HEK293 (cell line): ENCODE results near the gene RCC1.

Experiments
- TCF7L2 ChIP-seq: IDR thresholded peaks from 2 replicates; pipeline ENCODE4 v1.6.1; 2011; ENCODE audit warnings: low read depth, mild to moderate bottlenecking, inconsistent platforms, low read length, moderate library complexity, borderline replicate concordance
- ZNF157 ChIP-seq: fragments of 450-650 bp; formaldehyde crosslinking; IDR thresholded peaks from 2 replicates; pipeline ENCODE4 v1.5.1; 2016; ENCODE audit warnings: missing biosample characterization, missing genetic modification characterization
- ZNF174 ChIP-seq: fragments of 450-650 bp; formaldehyde crosslinking; IDR thresholded peaks from 2 replicates; pipeline ENCODE4 v1.5.0; 2017; ENCODE audit warnings: missing biosample characterization, mild to moderate bottlenecking, missing genetic modification characterization
- ZNF549 ChIP-seq: fragments of 450-650 bp; IDR thresholded peaks from 2 replicates; pipeline ENCODE4 v1.5.1; 2018; ENCODE audit warnings: missing biosample characterization, missing genetic modification characterization, mild to moderate bottlenecking, inconsistent platforms, moderate library complexity
- ZNF677 ChIP-seq: fragments of 450-650 bp; IDR thresholded peaks from 2 replicates; pipeline ENCODE4 v1.5.0; 2018; ENCODE audit warnings: missing biosample characterization, mild to moderate bottlenecking, missing genetic modification characterization, moderate library complexity
- ZNF747 ChIP-seq: fragments of 450-650 bp; formaldehyde crosslinking; IDR thresholded peaks from 2 replicates; pipeline ENCODE4 v1.5.1; 2016; ENCODE audit warnings: missing biosample characterization, missing genetic modification characterization
- TF ChIP-seq, protein P1 (sequence below): fragments of 450-650 bp; formaldehyde crosslinking; IDR thresholded peaks from 2 replicates; pipeline ENCODE4 v1.5.1; 2016; ENCODE audit warnings: missing biosample characterization, missing genetic modification characterization
- TF ChIP-seq, protein P2 (sequence below): fragments of 450-650 bp; formaldehyde crosslinking; IDR thresholded peaks from 2 replicates; pipeline ENCODE4 v1.5.1; 2016; ENCODE audit warnings: missing biosample characterization, missing genetic modification characterization
- TF ChIP-seq, protein P3 (sequence below): IDR thresholded peaks from 2 replicates; pipeline ENCODE4 v1.6.1; 2011; ENCODE audit warnings: mild to moderate bottlenecking, low read depth, low read length, borderline replicate concordance

DNA sequence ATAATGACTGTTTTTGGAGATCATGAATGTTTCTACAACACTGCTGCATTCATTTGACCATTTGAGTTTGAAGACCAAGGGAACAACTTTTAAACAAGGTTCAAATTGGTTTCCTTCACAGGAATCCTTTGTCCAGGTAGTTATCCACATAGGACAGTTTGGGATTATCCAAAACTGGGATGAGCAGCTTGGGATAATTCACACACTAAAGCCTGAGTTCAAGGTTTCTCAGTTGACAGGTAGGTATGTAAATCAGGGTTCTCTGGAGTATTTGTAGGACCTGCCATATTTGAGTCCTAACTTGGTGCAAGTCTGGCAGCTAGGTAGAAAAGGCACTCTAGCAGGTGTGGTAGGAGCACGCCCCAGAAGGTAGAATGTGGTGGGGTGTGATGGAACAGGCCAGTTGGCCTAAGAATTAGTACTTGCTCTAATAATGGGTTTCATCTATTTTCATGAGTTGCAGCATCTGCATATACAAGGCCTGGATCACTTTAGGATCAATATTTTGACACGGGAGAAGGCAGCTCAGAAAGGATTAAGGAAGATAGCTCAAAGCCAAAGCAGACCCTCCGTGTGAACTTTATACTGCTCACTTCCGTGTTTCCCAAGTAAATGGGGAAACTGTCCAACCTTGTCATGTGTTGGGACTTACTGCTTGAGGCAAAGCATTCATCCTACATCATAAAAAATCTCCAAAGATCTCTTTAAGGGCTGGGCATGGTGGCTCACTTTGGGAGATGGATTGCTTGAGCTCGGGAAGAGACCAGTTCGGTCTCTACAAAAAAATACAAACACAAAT, 72.1 kb downstream of the RCC1 start:
- TF ChIP-seq ZNF549 (tag by site-specific recombination) (no peak), ZNF174 (tag by site-specific recombination) (no peak), ZNF677 (no peak), TCF7L2 (no peak), ZNF747 (tag by site-specific recombination) (no peak), ZNF157 (tag by site-specific recombination) (no peak)
- TF ChIP-seq, protein P1, sequence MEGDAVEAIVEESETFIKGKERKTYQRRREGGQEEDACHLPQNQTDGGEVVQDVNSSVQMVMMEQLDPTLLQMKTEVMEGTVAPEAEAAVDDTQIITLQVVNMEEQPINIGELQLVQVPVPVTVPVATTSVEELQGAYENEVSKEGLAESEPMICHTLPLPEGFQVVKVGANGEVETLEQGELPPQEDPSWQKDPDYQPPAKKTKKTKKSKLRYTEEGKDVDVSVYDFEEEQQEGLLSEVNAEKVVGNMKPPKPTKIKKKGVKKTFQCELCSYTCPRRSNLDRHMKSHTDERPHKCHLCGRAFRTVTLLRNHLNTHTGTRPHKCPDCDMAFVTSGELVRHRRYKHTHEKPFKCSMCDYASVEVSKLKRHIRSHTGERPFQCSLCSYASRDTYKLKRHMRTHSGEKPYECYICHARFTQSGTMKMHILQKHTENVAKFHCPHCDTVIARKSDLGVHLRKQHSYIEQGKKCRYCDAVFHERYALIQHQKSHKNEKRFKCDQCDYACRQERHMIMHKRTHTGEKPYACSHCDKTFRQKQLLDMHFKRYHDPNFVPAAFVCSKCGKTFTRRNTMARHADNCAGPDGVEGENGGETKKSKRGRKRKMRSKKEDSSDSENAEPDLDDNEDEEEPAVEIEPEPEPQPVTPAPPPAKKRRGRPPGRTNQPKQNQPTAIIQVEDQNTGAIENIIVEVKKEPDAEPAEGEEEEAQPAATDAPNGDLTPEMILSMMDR: no peak
- TF ChIP-seq, protein P2, sequence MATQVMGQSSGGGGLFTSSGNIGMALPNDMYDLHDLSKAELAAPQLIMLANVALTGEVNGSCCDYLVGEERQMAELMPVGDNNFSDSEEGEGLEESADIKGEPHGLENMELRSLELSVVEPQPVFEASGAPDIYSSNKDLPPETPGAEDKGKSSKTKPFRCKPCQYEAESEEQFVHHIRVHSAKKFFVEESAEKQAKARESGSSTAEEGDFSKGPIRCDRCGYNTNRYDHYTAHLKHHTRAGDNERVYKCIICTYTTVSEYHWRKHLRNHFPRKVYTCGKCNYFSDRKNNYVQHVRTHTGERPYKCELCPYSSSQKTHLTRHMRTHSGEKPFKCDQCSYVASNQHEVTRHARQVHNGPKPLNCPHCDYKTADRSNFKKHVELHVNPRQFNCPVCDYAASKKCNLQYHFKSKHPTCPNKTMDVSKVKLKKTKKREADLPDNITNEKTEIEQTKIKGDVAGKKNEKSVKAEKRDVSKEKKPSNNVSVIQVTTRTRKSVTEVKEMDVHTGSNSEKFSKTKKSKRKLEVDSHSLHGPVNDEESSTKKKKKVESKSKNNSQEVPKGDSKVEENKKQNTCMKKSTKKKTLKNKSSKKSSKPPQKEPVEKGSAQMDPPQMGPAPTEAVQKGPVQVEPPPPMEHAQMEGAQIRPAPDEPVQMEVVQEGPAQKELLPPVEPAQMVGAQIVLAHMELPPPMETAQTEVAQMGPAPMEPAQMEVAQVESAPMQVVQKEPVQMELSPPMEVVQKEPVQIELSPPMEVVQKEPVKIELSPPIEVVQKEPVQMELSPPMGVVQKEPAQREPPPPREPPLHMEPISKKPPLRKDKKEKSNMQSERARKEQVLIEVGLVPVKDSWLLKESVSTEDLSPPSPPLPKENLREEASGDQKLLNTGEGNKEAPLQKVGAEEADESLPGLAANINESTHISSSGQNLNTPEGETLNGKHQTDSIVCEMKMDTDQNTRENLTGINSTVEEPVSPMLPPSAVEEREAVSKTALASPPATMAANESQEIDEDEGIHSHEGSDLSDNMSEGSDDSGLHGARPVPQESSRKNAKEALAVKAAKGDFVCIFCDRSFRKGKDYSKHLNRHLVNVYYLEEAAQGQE (tag by site-specific recombination): no peak
- TF ChIP-seq, protein P3, sequence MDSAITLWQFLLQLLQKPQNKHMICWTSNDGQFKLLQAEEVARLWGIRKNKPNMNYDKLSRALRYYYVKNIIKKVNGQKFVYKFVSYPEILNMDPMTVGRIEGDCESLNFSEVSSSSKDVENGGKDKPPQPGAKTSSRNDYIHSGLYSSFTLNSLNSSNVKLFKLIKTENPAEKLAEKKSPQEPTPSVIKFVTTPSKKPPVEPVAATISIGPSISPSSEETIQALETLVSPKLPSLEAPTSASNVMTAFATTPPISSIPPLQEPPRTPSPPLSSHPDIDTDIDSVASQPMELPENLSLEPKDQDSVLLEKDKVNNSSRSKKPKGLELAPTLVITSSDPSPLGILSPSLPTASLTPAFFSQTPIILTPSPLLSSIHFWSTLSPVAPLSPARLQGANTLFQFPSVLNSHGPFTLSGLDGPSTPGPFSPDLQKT: no peak
